NCI-H69 (cell line): ENCODE data around the gene SMTNL1.
"Not testable (repeated sequence)": the region's sequence is repeated elsewhere in the genome, so short reads cannot be mapped to it uniquely, and the experiment has no call there.

Experiments
- DNase-seq: peaks from one replicate; lab custom pipeline; 2025; lab: John Stamatoyannopoulos, UW

The SMTNL1 gene

DNA sequence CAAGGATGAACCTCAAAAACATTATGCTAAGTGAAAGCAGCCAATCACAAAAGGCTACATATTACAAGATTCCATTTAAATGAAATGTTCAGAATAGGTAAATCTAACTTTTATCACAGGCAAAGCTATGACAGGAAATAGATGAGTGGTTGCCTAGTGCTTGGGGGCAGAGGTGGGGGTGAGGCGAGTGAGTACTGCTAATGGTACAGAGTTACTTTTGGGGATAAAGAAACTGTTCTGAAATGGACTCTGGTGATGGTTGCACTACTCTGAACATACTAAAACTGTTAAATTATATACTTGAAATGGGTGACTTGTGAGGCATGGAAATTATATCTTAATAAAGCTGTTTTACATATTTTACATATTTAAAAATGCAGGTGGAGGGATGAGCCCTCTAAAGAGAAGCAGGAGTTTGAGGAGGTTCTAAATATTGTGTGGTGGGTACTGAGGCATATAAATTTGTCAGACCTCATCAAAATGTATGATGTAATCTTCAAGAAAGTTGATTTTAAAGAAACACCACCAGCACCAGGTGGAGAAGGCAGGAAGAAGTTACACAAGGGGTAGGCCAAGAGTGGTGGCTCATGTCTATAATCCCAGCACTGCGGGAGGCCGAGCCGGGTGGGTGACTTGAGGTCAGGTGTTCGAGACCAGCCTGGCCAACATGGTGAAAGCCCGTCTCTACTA is 25.5 kb upstream of the SMTNL1 start:
- DNase-seq, result no peak

DNA sequence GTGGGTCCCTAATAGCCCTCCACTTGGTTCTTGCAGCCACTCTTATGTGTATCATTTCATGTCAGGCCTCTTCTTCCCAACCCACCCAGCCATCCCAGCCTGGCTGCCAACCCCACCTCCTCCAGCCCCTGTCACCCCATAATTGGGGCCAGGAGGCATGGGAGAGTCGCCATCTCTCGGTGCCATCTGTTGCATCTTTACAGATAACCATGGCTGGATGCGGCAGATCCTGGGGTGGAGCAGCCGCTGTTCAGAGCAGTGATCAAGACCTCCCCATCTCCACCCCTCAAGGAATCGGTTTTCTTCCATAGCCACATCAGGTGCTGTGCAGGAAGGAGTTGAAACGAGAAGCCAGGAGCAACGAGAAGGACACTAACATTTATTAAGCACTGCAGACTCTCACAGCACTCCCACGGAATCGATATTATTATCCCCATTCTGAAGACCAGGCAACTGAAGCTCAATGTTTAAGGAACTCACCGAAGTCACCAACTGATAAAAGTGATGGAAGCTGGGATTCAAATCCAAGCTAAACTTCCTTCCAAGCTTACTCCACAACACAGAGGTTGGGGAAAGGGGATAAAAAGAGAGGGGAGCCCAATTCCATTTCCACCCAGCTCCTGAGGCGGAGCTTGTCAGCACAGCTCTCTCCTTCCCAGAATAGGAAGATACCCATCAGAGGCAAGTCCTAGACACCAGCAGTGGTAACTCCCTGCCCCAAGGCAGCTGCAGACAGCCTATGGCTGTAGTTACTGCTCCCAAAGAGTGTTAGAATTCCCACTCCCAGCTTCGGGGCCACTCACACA is 24.5 kb upstream of the SMTNL1 start:
- peak; percentile 38 for DNase-seq

DNA sequence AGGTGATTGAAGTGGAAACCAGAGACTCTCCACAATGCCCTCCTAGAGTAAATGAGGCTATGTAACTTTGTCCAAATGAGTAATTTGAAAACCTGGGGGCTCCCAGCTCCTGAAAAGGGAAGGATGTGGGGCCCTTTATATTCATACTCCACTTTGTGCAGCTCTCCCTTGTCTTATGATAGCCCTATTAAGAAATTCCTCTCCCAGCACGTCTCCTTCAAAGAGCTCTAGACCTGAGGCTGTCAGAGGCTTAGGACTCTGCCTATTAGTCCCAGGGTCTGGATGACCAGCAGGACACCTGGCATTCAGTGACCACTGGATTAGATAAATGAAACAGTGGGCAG is 24.0 kb upstream of the SMTNL1 start:
- DNase-seq, result peak; percentile 28

DNA sequence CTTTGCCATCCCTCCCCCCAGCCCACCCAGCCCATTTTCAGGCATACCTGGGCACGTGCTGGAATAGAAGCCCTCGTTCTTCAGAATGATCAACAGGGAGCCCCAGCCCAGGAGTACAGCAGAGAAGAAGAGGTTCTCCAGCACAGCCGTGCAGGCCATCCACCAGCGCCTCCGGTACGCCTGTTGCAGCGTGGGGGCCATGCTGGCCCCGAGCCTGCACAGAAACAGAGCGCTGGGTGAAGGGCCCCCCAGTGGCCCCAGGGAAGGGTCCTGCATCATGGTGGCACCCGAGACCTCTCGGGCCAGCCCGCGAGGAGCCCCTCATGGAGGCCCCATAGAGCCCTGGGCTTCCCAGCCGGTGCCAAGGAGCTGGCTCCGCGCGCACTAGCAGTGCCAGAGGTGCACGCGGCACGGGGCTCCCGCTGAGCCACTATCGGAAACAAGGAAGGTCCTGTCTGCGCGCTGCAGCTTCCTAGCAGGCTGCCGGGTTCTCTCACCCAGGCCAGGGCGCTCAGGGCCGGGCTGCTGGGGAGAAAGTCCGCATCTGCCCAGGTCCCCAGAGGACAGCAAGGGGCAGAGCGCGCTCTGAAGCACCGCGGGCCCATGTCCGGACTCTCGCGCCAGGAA is 23.4 kb upstream of the SMTNL1 start:
- peak; percentile 86 for DNase-seq

DNA sequence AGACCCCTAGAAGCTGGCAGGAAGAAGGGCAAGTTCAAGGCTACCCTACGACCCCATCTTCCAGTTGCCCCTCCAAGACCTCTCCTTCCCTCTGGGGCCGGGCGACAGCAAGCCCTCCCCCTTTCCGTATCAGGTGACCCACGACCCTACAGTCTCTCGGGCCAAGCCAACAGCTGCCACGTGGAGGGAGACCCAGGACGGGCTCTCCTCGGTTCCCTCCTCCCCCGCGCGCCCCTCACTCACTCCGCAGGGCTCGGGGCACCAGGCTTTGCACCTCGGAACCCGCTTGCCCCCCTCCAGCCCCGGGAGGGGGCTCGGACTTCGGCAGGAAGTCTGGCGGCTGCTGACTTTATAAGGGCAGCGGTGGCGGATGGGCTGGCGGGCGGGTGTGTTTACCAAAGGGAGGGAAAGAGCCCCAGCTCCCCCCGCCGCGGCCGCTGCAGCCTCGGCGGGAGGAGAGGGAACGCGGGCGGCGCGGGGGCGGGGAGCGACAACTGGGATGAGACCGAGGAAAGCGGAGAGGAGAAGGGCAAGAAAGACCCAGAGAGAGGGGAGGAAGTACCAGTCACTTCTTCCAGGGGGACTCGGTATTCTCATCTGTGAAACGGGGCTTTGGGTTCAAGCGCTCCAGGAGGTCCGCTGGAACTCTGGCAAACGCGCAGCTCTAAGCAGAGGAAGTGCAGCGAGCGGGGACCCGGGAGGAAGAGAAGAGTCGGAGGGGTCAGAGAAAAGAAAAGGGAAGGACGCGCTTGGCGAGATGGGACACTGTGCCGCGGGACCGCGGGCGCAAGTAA is 22.7 kb upstream of the SMTNL1 start:
- peak; percentile 87 for DNase-seq

DNA sequence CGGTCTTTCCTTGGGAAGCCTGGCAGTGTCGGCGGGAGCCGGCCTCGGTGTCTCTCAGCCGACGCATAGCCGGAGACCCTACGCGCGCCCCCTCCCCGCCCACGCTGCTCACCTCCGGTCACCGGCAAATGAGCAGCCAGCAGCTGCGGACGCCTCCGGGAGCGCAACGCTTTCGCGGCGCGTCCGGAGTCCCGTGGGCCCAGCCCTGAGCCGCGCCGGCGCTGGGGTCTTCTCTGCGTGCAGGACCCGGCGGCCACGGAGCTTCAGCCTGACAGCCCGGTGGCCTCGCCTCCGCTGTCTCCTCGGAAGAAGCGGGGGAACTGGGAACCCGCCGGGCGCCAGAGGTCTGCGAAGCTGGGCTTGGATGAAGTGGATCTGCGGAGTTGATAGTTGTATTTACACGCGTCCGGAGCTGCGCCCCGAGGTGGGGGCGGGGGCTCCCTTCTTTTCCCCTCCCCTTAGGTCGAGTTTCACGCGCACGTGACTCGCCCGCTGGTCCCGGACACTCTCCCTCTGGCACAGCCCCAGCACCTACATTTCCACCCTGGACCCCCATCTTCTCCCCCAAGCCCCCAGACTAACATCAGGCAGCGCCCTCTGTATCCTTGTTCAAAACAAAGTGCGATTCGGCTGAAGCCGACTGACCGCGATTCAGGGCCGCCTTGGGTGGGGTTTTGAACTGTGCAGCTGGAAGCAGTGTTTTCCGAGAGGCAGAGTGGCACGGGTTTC is 21.9 kb upstream of the SMTNL1 start, which contains the start of gene SLC43A1:
Gene SLC43A1, minus strand, starts transcription at position 371 of the 729 bp plus-strand sequence. CDS start 1,591 bp downstream, outside the sequence.
- DNase-seq, result peak; percentile 77

DNA sequence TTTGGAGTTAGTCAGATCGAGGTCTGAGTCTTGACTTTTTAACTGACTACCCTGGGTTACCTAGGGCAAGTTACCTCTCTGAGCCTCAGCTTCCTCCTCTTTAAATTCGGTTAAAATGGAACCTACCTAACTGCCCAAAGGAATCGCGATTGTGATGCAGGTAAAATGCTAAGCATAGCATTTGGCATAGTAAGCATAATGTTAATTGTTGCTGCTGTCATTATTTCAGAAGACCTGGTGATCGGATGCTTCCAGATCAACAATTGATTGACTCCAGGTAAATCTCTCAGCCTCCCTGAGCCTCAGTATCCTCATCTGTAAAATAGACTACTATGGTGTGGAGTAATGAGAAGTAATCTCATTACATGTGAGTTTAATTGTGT is 21.3 kb upstream of the SMTNL1 start:
- no peak for DNase-seq

DNA sequence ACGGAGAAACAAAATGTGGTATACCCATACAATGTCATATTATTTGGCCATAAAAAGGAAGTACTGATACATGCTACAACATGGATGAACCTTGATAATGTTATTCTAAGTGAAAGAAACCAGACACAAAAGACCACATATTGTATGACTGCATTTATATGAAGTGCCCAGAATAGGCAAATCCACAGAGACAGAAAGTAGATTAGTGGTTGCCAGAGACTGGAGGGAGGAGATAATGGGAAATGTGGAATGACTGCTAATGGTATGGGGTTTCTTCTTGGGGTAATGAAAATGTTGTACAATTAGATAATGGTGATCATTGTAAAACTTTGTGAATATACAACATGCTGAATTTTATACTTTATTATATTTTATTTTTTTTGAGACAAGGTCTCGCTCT is 16.3 kb upstream of the SMTNL1 start:
- DNase-seq, result no peak

DNA sequence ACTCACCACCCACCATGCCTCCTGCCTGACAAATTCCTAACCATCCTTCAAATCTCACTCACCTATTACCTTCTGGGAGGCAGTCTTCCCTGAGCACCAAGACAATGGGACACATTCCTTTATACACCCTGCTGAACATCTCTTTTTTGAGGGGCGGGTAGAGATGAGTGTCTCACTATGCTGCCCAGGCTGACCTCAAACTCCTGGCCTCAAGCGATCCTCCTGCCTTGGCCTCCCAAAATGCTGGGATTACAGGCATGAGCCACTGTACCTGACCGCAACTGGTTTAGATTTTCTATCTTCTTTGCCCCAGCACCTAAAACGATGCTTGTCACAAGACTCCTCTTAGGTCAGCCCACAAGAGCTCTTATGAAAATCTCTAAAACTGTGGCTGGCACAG is 14.0 kb upstream of the SMTNL1 start:
- DNase-seq, result no peak

DNA sequence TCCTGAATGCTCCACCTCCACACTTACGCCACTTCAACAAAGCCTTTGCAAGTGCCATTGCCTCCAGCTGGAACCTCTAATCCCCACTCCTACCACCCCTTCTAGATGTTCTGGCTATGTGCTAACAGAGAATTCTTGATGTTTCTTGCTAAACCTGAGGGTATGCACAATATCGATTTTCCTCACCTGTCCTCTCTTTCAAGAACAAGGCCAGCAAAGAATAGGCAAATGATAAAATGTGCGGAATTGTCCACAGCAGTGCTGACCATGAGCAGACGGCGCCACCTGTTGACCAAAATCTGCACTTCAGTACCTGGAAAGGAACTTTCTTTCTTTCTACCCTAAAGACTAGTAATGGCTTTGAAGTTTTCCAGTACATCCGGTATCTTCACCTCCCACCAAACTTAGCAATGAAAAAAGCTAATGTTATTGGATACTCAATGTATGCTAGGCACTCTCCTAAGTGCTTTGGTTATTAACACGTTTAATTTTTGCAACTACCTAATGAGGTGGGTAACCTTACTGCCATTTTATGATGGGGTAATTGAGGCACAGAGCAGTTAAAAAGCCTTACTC is 10.3 kb upstream of the SMTNL1 start:
- peak; percentile 73 for DNase-seq

DNA sequence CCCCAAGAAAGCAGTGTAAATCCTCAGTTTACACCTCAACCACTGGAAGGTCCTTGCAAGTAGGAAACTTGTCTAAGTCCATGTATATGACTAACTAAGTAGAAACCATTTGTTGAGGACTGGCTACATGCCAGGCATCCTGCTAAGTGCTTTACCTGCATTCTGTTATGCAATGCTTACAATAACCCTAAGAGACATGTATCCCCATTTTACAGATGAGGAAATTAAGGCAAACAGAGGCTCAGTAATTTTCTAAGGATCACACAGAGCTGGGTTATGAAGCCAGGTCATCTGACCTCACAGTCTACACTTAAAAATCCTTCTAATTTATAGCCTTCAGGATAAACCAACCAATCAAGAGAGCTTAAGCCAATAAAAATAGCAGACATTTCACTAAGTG is 8.4 kb upstream of the SMTNL1 start:
- no peak for DNase-seq

DNA sequence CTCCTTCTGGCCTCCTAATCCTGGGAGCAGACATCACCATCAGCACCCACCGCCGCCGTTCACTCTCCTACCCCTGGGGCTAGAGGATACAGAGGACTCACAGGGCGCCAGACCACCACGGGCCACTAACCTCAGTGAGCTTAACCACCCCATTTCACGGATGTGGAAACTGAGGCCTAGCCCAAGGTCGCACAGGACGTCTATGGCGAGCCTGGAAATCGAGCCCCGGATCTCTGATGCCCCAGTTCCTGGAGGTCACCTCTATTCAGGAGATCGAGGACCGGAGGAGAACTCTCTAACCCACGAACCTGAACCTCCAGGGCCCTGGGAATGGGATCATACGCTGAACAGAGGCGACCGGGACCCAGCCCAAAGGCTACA is 7.2 kb upstream of the SMTNL1 start:
- DNase-seq, result no peak

DNA sequence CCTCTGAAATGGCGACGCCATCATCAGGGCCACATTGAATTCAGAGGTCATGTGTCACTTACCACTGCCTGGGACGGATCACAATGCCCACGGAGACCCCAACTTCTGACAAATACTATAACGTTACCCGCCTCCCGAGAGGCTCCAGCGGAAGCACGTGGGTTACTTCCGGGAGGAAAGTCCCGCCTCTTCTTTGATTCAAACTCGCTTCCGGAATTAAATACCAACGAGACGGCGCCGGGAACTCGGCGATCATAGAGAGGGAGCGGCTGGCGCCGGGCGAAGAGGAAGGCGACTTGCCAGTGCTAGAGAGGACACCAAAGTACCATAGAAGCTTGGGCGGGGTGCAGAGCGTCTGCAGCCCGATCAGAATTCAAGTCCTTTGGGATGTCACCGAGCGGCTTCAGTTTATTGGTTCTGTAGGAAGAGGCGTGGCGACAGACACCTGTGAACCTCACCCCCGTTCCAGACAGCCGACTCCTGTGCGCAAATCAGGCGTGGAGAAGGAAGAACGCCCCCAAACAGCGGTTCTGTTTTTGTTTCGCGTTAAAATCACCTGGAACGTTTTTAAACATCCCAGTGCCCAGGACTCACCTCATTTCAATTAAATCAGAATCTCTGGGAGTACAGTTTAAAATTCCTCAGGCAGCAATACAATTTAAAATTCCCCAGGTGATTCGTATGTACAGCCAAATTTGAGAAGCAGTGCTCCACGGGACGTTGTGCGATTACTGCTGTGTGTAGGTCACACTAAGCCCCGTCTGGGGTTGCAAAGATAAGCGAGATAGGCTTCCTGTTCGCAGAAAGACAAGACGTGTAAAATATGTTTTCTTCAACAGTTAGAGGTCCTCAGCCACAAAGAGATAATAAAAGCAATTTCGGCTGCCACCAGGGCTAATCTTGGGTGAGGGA is 6.5 kb upstream of the SMTNL1 start, which contains the start of gene TIMM10:
Gene TIMM10, minus strand, starts transcription at position 159 of the 912 bp plus-strand sequence. CDS start 565 bp downstream, outside the sequence.
- peak; percentile 100 for DNase-seq

DNA sequence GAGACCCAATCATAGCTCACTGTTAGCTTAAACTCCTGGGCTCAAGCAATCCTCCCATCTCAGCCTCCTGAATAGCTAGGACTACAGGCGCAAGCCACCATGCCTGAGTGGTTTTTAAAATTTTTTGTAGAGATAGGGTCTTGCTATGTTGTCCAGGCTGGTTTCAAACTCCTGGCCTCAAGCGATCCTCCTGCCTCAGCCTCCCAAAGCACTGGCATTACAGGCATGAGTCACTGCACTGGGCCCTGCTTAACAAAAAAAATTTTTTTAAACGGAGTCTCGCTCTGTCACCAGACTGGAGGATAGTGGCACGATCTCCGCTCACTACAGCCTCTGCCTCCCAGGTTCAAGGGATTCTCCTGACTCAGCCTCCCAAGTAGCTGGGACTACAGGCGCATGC is 2.9 kb upstream of the SMTNL1 start:
- not testable (repeated sequence) for DNase-seq

DNA sequence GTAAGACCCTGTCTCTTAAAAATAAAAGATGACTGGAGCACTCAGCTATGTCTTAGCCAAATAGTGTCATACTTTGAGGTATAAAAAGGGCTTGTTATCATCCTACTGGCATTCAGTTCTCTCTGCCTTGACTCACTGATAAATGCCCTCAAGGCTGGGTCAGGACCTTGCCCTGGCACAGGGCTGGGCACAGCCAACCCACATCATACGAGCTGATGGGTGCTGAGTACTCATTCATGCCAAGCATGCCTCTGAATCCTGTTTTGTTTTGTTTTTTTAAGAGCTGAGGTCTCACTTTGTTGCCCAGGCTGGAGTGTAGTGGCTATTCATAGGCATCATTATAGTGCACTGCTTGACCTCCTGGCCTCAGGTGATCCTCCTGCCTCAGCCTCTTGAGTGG is 1.9 kb downstream of the SMTNL1 start:
- no peak for DNase-seq

DNA sequence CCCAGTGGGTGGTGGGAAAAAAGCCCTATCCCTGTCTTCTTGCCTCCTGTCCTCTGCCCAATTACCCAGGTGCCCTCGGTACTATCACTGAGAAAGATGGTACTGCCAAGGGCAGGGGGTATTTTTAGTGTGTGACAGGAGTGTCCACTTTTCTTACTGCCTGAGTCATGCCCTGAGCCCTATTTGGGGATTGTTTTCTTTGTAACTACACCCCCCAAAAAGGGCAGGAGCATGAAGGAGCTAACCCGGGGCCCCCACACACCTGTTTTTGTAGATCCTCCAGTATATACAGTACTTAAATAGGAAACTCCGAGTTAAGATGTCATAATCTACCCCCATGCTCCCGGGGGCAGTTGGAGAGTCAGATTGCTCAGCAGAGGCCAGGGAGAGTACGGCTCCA is 3.8 kb downstream of the SMTNL1 start:
- DNase-seq, result no peak

DNA sequence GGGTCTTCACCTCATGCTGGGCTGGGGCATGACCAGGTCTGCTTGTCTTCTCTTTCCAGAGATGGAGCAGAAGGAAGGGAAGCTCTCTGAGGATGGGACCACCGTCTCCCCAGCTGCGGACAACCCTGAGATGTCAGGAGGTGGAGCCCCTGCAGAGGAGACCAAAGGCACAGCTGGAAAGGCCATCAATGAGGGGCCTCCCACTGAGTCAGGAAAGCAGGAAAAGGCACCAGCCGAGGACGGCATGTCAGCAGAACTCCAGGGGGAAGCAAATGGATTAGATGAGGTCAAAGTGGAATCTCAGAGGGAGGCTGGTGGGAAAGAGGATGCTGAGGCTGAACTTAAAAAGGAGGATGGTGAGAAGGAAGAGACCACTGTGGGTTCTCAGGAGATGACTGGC is 5.2 kb downstream of the SMTNL1 start:
- DNase-seq, result no peak

DNA sequence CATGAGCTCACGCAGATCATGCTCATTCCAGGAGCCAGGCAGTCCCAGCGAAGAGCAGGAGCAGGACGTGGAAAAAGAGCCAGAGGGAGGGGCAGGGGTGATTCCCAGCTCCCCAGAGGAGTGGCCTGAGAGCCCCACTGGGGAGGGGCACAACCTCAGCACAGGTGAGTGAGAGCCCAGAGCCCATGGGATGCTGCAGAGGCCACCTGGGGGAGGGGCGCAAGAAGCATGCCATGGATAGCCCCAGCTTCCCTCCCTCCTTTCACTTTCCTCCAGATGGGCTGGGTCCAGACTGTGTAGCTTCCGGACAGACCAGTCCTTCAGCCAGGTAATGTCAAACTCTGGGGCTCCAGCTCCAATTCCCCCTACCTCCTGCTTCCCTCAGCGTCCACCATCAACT is 6.2 kb downstream of the SMTNL1 start:
- no peak for DNase-seq

DNA sequence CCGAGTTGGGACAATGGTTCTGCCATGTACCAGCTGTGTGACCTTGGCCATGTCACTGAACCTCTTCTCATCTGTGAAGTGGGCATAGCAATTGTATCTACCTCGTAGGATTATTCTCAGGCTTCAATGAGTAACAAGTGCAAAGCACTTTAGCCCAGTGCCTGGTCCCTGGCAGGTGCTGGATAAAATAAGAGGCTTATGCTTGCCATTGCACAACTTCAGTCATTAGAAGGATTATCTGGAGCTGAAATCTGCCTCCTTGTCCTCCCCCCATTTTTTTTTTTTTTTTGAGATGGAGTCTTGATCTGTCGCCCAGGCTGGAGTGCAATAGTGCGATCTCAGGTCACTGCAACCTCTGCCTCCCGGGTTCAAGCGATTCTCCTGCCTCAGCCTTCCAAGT is 7.2 kb downstream of the SMTNL1 start:
- DNase-seq, result no peak

DNA sequence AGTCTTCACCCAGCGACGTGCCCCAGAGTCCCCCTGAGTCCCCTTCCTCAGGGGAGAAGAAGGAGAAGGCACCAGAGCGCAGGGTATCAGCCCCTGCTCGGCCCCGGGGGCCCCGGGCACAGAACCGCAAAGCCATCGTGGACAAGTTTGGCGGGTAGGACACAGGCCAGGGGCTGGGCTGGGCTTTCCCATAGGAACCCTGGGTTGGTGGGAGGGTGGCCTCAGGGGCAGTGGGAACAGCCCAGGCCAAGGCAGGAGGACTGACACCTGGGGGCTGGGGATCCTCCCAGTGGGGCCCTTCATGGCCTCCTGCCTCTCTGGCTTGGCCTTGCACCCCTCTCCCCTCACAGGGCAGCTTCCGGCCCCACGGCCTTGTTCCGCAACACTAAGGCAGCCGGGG is 8.5 kb downstream of the SMTNL1 start:
- no peak for DNase-seq
